ENCODE data around the gene BEND7. TPM values are rescaled to one million over a fixed set of nuclear protein-coding genes. Genes with fewer than 3 reads are reported as not detected.

The BEND7 gene
- total and polyA plus RNA-seq, 4 donors: 5.3 to 38.2 (median 26.0) TPM

- intact Hi-C loops (cut with DNase I): no loop called here
- no peak for ATAC-seq (ENCODE audit: low FRiP score)
- WGBS, 2 donors: 81 to 90% methylated on average over 3 of the region's 3 CpGs
Observed at GRCh38 chr10:13395540-13395939, 133.3 kb downstream of the BEND7 start.

GRCh38 chr10:13393640-13394039 lies 135.2 kb downstream of the BEND7 start:
- no peak for DNase-seq
- no peak for ATAC-seq (ENCODE audit: low FRiP score)
- Histone ChIP-seq H3K4me3 (ENCODE audit: low read length in 2 of 2) (no peak overlapping the region), H3K4me1 (ENCODE audit: control insufficient read depth in 1 of 2, insufficient read depth in 2 of 2, low read length in 2 of 2) (no peaks in the 10 kb centered on the region), H3K27ac (ENCODE audit: low read depth in 1 of 2, low read length in 2 of 2) (no peak overlapping the region), H3K36me3 (ENCODE audit: control insufficient read depth in 1 of 2, insufficient read depth in 2 of 2, low read length in 1 of 2) (no peaks in the 10 kb centered on the region), H3K9me3 (ENCODE audit: control insufficient read depth, low read length) (peaks cover 2% of the 10 kb centered on the region), H3K27me3 (ENCODE audit: control insufficient read depth in 1 of 2, insufficient read depth in 2 of 2, low read length in 1 of 2) (no peaks in the 10 kb centered on the region)
- WGBS, 2 donors: 52 to 56% methylated on average over 4 of the region's 4 CpGs
- intact Hi-C loops (cut with DNase I): no loop called here

More at GRCh38 chr10:13395540-13395939, 133.3 kb downstream of the BEND7 start:
- DNase-seq: no peak
- no peaks in the 10 kb centered on the region for H3K4me1 ChIP-seq (ENCODE audit: control insufficient read depth in 1 of 2, insufficient read depth in 2 of 2, low read length in 2 of 2)
- no peaks in the 10 kb centered on the region for H3K27me3 ChIP-seq (ENCODE audit: control insufficient read depth in 1 of 2, insufficient read depth in 2 of 2, low read length in 1 of 2)
- H3K9me3 ChIP-seq (ENCODE audit: control insufficient read depth, low read length): peaks cover 4% of the 10 kb centered on the region
- no peak overlapping the region for H3K27ac ChIP-seq (ENCODE audit: low read depth in 1 of 2, low read length in 2 of 2)
- no peak overlapping the region for H3K4me3 ChIP-seq (ENCODE audit: low read length in 2 of 2)
- H3K36me3 ChIP-seq (ENCODE audit: control insufficient read depth in 1 of 2, insufficient read depth in 2 of 2, low read length in 1 of 2): no peaks in the 10 kb centered on the region

GRCh38 chr10:13392701-13393100 lies 136.1 kb downstream of the BEND7 start:
- H3K36me3 ChIP-seq (ENCODE audit: control insufficient read depth in 1 of 2, insufficient read depth in 2 of 2, low read length in 1 of 2): no peaks in the 10 kb centered on the region
- H3K27ac ChIP-seq (ENCODE audit: low read depth in 1 of 2, low read length in 2 of 2): no peak overlapping the region
- H3K4me1 ChIP-seq (ENCODE audit: control insufficient read depth in 1 of 2, insufficient read depth in 2 of 2, low read length in 2 of 2): no peaks in the 10 kb centered on the region
- peaks cover 2% of the 10 kb centered on the region for H3K9me3 ChIP-seq (ENCODE audit: control insufficient read depth, low read length)
- intact Hi-C loops (cut with DNase I): no loop called here
- DNase-seq: no peak
- WGBS, 2 donors: 88 to 90% methylated on average over 5 of the region's 5 CpGs
- no peaks in the 10 kb centered on the region for H3K27me3 ChIP-seq (ENCODE audit: control insufficient read depth in 1 of 2, insufficient read depth in 2 of 2, low read length in 1 of 2)
- ATAC-seq (ENCODE audit: low FRiP score): no peak
- H3K4me3 ChIP-seq (ENCODE audit: low read length in 2 of 2): no peak overlapping the region

Other genes with a start within 250 kb of the BEND7 start
- gene PHYH, start 228.9 kb downstream of the BEND7 start, total RNA-seq: 10 to 100 TPM; 21.0 to 25.1 TPM
- gene PHYH, start 228.9 kb downstream of the BEND7 start, polyA plus RNA-seq: 10 to 100 TPM; 33.6 to 66.7 TPM
- gene SEPHS1, start 180.7 kb downstream of the BEND7 start, total RNA-seq: 10 to 100 TPM; 37.8 to 38.1 TPM
- gene SEPHS1, start 180.7 kb downstream of the BEND7 start, polyA plus RNA-seq: 10 to 100 TPM; 30.0 to 31.6 TPM
- gene PRPF18, start 58.0 kb upstream of the BEND7 start, total RNA-seq: 10 to 100 TPM; 21.0 to 21.6 TPM
- 10 to 100 TPM; 11.9 to 18.8 TPM for gene PRPF18, start 58.0 kb upstream of the BEND7 start, polyA plus RNA-seq

Measured in aorta (tissue), 5 donors.